HepG2 (cell line): Measurements from ENCODE around the gene WNT2B. TPM values are rescaled to one million over a fixed set of nuclear protein-coding genes. Genes with fewer than 3 reads are reported as not detected.

ENCODE experiments used
- ATAC-seq: fragments of 200-7000 bp; cut with Tn5 transposase; 3 replicates; pipeline ENCODE4 v1.9.1; 2020; ENCODE audit warnings: mild to moderate bottlenecking, moderate library complexity
- BruUV-seq: library from RNA; stranded (reverse); fragments of 400-500 nt; replicated peaks from 2 replicates; lab custom pipeline; 2021; lab: Mats Ljungman, UMichigan
- CTCF ChIA-PET: fragments of 300-600 bp; formaldehyde crosslinking; extraction: SDS; loops from one replicate; lab custom pipeline; 2021; ENCODE audit warnings: low total read pairs, inconsistent platforms, low intra/inter-chr PET ratio; lab: Yijun Ruan, JAX
- POLR2A ChIA-PET: fragments of 350-600 bp; sonication (Branson Sonifier 250); formaldehyde crosslinking; loops from one replicate; lab custom pipeline; 2020; ENCODE audit warnings: antibody characterized with exemption, inconsistent platforms; lab: Yijun Ruan, JAX
- DNase-seq: peaks from one replicate; pipeline ENCODE4 v3.0.0-alpha.2; 2015; ENCODE audit warnings: low spot score
- FAIRE-seq: peaks from 3 replicates; lab custom pipeline; 2011; peaks lifted over from hg19 to GRCh38; lab: Jason Lieb, UNC
- H2AFZ ChIP-seq: one replicate; pipeline ENCODE4 v1.6.1; 2011; ENCODE audit warnings: low read length, inconsistent platforms
- H3K27ac ChIP-seq: fragments of 300-600 bp; 3 replicates; pipeline ENCODE4 v1.8.0; 2011; ENCODE audit warnings: mixed run types, mild to moderate bottlenecking, mixed read lengths, low read length, inconsistent platforms; ENCODE audit not compliant: insufficient read depth; ENCODE audit errors: extremely low read length
- H3K27me3 ChIP-seq, 2 experiments: fragments of 200-600 bp in 1 of 2; 2 replicates in 1 of 2; 3 replicates in 1 of 2; pipeline versions ENCODE4 v1.6.0 to v1.8.0; 2011; ENCODE audit warnings: low read length in 2 of 2, mild to moderate bottlenecking in 2 of 2, moderate library complexity in 2 of 2, inconsistent platforms in 1 of 2; ENCODE audit not compliant: insufficient read depth in 2 of 2, control insufficient read depth in 1 of 2
- H3K36me3 ChIP-seq, 2 experiments: fragments of 200-600 bp in 1 of 2; replicated peaks in 1 of 2; 2 replicates in 1 of 2; 3 replicates in 1 of 2; pipeline versions ENCODE4 v1.5.1 to v1.8.0; 2011; ENCODE audit warnings: low read length in 2 of 2, inconsistent platforms in 1 of 2; ENCODE audit not compliant: insufficient read depth in 2 of 2, control insufficient read depth in 1 of 2
- H3K4me1 ChIP-seq: 2 replicates; pipeline ENCODE4 v1.5.1; 2012; ENCODE audit warnings: low read length, inconsistent platforms; ENCODE audit not compliant: insufficient read depth
- H3K4me2 ChIP-seq: 2 replicates; pipeline ENCODE4 v1.6.0; 2011; ENCODE audit warnings: low read depth, low read length, inconsistent platforms
- H3K4me3 ChIP-seq, 3 experiments: fragments of 200-600 bp in 1 of 3; sonication (generic), shearing (Covaris generic) in 1 of 3; replicated peaks in 1 of 3; 2 replicates each; pipeline ENCODE4 v1.5.1; 2011 to 2016; ENCODE audit warnings: low read length in 3 of 3, inconsistent platforms in 2 of 3, low read depth in 2 of 3, mild to moderate bottlenecking in 2 of 3, control low read depth in 1 of 3, mixed read lengths in 1 of 3; ENCODE audit not compliant: insufficient read depth in 1 of 3
- H3K79me2 ChIP-seq: one replicate; pipeline ENCODE4 v1.6.1; 2011; ENCODE audit warnings: low read length, inconsistent platforms; ENCODE audit not compliant: insufficient read depth
- H3K9ac ChIP-seq: 2 replicates; pipeline ENCODE4 v1.6.0; 2011; ENCODE audit warnings: mild to moderate bottlenecking, low read depth, low read length, inconsistent platforms; ENCODE audit not compliant: insufficient read depth
- H3K9me3 ChIP-seq: 2 replicates; pipeline ENCODE4 v1.5.1; 2012; ENCODE audit warnings: mild to moderate bottlenecking, low read length
- H4K20me1 ChIP-seq: 2 replicates; pipeline ENCODE4 v1.6.0; 2011; ENCODE audit warnings: inconsistent platforms, mild to moderate bottlenecking, low read length, moderate library complexity; ENCODE audit not compliant: insufficient read depth
- IKZF1 ChIP-seq: fragments of 450-650 bp; IDR thresholded peaks from 2 replicates; pipeline ENCODE4 v1.7.1; 2016
- JARID2 ChIP-seq: sonication (generic); formaldehyde crosslinking; IDR thresholded peaks from 2 replicates; pipeline ENCODE4 v1.8.1; 2023; ENCODE audit warnings: missing genetic modification reagents, inconsistent platforms; ENCODE audit not compliant: insufficient replicate concordance
- MED1 ChIP-seq: sonication (generic); formaldehyde crosslinking; IDR thresholded peaks from 2 replicates; pipeline ENCODE4 v1.4.0; 2020; ENCODE audit warnings: missing genetic modification reagents
- MZF1 ChIP-seq: sonication (generic); formaldehyde crosslinking; IDR thresholded peaks from 2 replicates; pipeline ENCODE4 v1.8.1; 2023; ENCODE audit warnings: mild to moderate bottlenecking, missing genetic modification reagents, borderline replicate concordance
- ONECUT2 ChIP-seq: sonication (generic); formaldehyde crosslinking; IDR thresholded peaks from 2 replicates; pipeline ENCODE4 v1.4.0; 2020; ENCODE audit warnings: missing genetic modification reagents
- PLRG1 ChIP-seq: fragments of 450-650 bp; conservative IDR thresholded peaks from 2 replicates; pipeline ENCODE4 v1.6.1; 2016
- POLR2G ChIP-seq: fragments of 200-400 bp; formaldehyde crosslinking; IDR thresholded peaks from 2 replicates; pipeline ENCODE4 v1.6.1; 2018; ENCODE audit warnings: mild to moderate bottlenecking, low read depth, low read length, moderate library complexity
- SNAI1 ChIP-seq: sonication (generic); formaldehyde crosslinking; IDR thresholded peaks from 2 replicates; pipeline ENCODE4 v1.5.0; 2020; ENCODE audit warnings: mild to moderate bottlenecking, missing genetic modification reagents, borderline replicate concordance
- ZNF563 ChIP-seq: sonication (generic); formaldehyde crosslinking; IDR thresholded peaks from 2 replicates; pipeline ENCODE4 v1.8.0; 2022; ENCODE audit warnings: mild to moderate bottlenecking, moderate library complexity, missing genetic modification reagents
- ZNF598 ChIP-seq: sonication (generic); formaldehyde crosslinking; IDR thresholded peaks from 2 replicates; pipeline ENCODE4 v1.5.1; 2020; ENCODE audit warnings: mild to moderate bottlenecking, missing genetic modification reagents, borderline replicate concordance
- ZNF790 ChIP-seq: sonication (generic); formaldehyde crosslinking; IDR thresholded peaks from 2 replicates; pipeline ENCODE4 v1.8.0; 2022; ENCODE audit warnings: missing genetic modification reagents, mild to moderate bottlenecking, borderline replicate concordance
- ZNF879 ChIP-seq: sonication (generic); formaldehyde crosslinking; IDR thresholded peaks from 2 replicates; pipeline ENCODE4 v1.8.1; 2023; ENCODE audit warnings: missing genetic modification reagents
- ZSCAN21 ChIP-seq: sonication (generic); formaldehyde crosslinking; IDR thresholded peaks from 2 replicates; pipeline ENCODE4 v1.8.0; 2022; ENCODE audit warnings: mild to moderate bottlenecking, missing genetic modification reagents, moderate library complexity, borderline replicate concordance
- WGBS: methylation state at CpG from one replicate; pipeline ENCODE4 v1.1.6; 2017; ENCODE audit warnings: low lambda C conversion rate; 5-methylcytosine and 5-hydroxymethylcytosine counted together
- in situ Hi-C: cut with HindIII; loops from 2 replicates; pipeline ENCODE4 v1.10.0; 2017; ENCODE audit warnings: low pct_unique_long_range_greater_than_20kb; ENCODE audit not compliant: extremely low pct_ligation_motif_present
- intact Hi-C: fragments of 100-400 bp; cut with micrococcal nuclease; formaldehyde crosslinking; loops from one replicate; pipeline ENCODE4 v1.10.0; 2022; ENCODE audit not compliant: unreplicated experiment
- polyA plus RNA-seq, 8 experiments: library from polyadenylated mRNA; depleted of rRNA in 3 of 8; stranded (reverse) in 7 of 8; unstranded in 1 of 8; fragments of >200 nt; fragmentation: Illumina TruSeq in 4 of 8; extraction: Trizol in 4 of 8; gene quantifications; 2 replicates each; pipeline versions ENCODE4 v1.2.1 to v1.2.3, GENCODE V29; 2011 to 2016; ENCODE audit warnings: low read depth in 4 of 8, missing spikeins in 1 of 8, mixed read lengths in 1 of 8; ENCODE audit not compliant: insufficient read depth in 1 of 8
- total RNA-seq, 5 experiments: library from RNA; depleted of rRNA; stranded (reverse); fragments of >200 nt; fragmentation: Illumina TruSeq; extraction: Trizol; gene quantifications; 2 replicates each; pipeline ENCODE4 v1.2.3, GENCODE V29; 2016; ENCODE audit warnings: low read depth in 1 of 5
- TF ChIP-seq, protein P1 (sequence below): sonication (generic); formaldehyde crosslinking; IDR thresholded peaks from 2 replicates; pipeline ENCODE4 v1.4.0; 2020; ENCODE audit warnings: missing genetic modification reagents
- TF ChIP-seq, protein P2 (sequence below): sonication (generic); formaldehyde crosslinking; IDR thresholded peaks from 2 replicates; pipeline ENCODE4 v1.4.0; 2020; ENCODE audit warnings: missing genetic modification reagents, mild to moderate bottlenecking, borderline replicate concordance
- TF ChIP-seq, protein P3 (sequence below): sonication (generic); formaldehyde crosslinking; conservative IDR thresholded peaks from 2 replicates; pipeline ENCODE4 v1.4.0; 2020; ENCODE audit warnings: missing genetic modification reagents

WNT2B gene
- total and polyA plus RNA-seq, 2 of the 13 experiments (the other 11 are each of a cell fraction or from before 2014, with no cell fraction given) = 0.11 to 0.32 TPM

DNA sequence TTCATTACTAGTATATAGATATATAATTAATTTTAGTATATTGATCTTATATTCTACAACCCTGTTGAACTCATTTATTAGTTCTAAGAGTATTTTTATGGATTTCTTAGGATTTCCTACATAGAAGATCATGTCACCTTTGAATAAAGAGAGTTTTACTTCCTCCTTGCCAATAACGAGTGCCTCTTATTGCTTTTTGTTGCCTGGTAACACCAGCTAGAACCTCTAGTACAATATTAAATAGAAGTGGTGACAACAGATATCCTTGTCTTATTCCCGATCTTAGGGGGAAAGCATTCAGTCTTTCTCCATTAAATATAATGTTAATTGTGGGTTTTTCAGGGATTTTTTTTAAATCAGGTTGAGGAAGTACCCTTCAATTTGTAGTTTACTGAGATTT lies 40.8 kb downstream of the WNT2B start:
- CTCF ChIA-PET = no interaction called here
- ATAC-seq = no peak
- Histone ChIP-seq H3K79me2 (no peaks in the 10 kb centered on the region), H3K36me3 (no peaks in the 10 kb centered on the region), H4K20me1 (no peaks in the 10 kb centered on the region), H3K9ac (no peak overlapping the region), H3K27me3 (no peaks in the 10 kb centered on the region), H3K4me1 (no peaks in the 10 kb centered on the region), H3K4me2 (no peak overlapping the region), H3K4me3 (no peak overlapping the region), H2AFZ (no peak overlapping the region), H3K27ac (no peak overlapping the region), H3K9me3 (no peaks in the 10 kb centered on the region)
- in situ Hi-C loops = no loop called here
- POLR2A ChIA-PET = interaction anchor here (1.1 kb wide), 1 partner anchor 60 kb away, joined by 3 read pairs; no protein-coding TSS in a partner anchor
- 99% methylated on average over 2 of the region's 2 CpGs for WGBS
- FAIRE-seq = no peak
- no peak for DNase-seq
- intact Hi-C loops = no loop called here
- BruUV-seq = no TSS peak
- TF ChIP-seq SNAI1 (CRISPR knock-in tag) (no peak), IKZF1 (no peak), MED1 (CRISPR knock-in tag) (no peak), ZNF790 (CRISPR knock-in tag) (no peak), ZSCAN21 (no peak)

DNA sequence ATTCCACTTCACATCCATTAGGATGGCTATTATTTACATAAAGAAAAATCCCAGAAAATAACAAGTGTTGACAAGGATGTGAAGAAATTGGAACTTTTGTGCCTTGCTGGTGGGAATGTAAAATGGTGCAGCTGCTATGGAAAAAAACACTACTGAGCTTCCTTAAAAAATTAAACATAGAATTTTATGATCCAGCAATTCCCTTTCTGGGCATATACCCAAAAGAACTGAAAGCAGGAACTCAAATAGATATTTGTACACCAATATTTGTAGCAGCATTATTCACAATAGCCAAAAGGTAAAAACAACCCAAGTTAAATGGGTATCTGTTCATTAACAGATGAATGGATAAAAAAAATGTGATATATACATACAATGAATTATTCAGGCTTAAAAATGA lies 45.6 kb downstream of the WNT2B start:
- CTCF ChIA-PET = no interaction called here
- H4K20me1 ChIP-seq = no peaks in the 10 kb centered on the region
- no peak overlapping the region for H2AFZ ChIP-seq
- H3K9ac ChIP-seq = no peak overlapping the region
- ATAC-seq = no peak
- intact Hi-C loops (no loop called here), in situ Hi-C loops (no loop called here)
- H3K79me2 ChIP-seq = no peaks in the 10 kb centered on the region
- H3K36me3 ChIP-seq = no peaks in the 10 kb centered on the region
- no peaks in the 10 kb centered on the region for H3K27me3 ChIP-seq
- FAIRE-seq = no peak
- BruUV-seq = no TSS peak
- no peaks in the 10 kb centered on the region for H3K4me1 ChIP-seq
- DNase-seq = no peak
- H3K4me2 ChIP-seq = no peak overlapping the region
- H3K9me3 ChIP-seq = no peaks in the 10 kb centered on the region
- H3K27ac ChIP-seq = no peak overlapping the region
- POLR2A ChIA-PET = no interaction called here
- no peak overlapping the region for H3K4me3 ChIP-seq
- TF ChIP-seq ZNF598 (CRISPR knock-in tag) (no peak), ZNF563 (CRISPR knock-in tag) (no peak), POLR2G (no peak), ONECUT2 (CRISPR knock-in tag) (no peak), MZF1 (no peak), PLRG1 (no peak), ZNF879 (no peak), JARID2 (CRISPR knock-in tag) (no peak)
- TF ChIP-seq, protein P1, sequence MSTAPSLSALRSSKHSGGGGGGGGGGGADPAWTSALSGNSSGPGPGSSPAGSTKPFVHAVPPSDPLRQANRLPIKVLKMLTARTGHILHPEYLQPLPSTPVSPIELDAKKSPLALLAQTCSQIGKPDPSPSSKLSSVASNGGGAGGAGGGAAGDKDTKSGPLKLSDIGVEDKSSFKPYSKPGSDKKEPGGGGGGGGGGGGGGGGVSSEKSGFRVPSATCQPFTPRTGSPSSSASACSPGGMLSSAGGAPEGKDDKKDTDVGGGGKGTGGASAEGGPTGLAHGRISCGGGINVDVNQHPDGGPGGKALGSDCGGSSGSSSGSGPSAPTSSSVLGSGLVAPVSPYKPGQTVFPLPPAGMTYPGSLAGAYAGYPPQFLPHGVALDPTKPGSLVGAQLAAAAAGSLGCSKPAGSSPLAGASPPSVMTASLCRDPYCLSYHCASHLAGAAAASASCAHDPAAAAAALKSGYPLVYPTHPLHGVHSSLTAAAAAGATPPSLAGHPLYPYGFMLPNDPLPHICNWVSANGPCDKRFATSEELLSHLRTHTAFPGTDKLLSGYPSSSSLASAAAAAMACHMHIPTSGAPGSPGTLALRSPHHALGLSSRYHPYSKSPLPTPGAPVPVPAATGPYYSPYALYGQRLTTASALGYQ (CRISPR knock-in tag) = no peak
- TF ChIP-seq, protein P2, sequence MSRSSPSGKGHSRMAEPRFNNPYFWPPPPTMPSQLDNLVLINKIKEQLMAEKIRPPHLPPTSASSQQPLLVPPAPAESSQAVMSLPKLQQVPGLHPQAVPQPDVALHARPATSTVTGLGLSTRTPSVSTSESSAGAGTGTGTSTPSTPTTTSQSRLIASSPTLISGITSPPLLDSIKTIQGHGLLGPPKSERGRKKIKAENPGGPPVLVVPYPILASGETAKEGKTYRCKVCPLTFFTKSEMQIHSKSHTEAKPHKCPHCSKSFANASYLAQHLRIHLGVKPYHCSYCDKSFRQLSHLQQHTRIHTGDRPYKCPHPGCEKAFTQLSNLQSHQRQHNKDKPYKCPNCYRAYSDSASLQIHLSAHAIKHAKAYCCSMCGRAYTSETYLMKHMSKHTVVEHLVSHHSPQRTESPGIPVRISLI (CRISPR knock-in tag) = no peak
- TF ChIP-seq, protein P3, sequence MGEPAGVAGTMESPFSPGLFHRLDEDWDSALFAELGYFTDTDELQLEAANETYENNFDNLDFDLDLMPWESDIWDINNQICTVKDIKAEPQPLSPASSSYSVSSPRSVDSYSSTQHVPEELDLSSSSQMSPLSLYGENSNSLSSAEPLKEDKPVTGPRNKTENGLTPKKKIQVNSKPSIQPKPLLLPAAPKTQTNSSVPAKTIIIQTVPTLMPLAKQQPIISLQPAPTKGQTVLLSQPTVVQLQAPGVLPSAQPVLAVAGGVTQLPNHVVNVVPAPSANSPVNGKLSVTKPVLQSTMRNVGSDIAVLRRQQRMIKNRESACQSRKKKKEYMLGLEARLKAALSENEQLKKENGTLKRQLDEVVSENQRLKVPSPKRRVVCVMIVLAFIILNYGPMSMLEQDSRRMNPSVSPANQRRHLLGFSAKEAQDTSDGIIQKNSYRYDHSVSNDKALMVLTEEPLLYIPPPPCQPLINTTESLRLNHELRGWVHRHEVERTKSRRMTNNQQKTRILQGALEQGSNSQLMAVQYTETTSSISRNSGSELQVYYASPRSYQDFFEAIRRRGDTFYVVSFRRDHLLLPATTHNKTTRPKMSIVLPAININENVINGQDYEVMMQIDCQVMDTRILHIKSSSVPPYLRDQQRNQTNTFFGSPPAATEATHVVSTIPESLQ (CRISPR knock-in tag) = no peak
